HTR-8/SVneo (cell line): ENCODE results near the gene ZFYVE1.
A peak's percentile ranks its signal among the peaks of the same experiment; 100 is the strongest.
"Not testable (repeated sequence)": the region's sequence is repeated elsewhere in the genome, so short reads cannot be mapped to it uniquely, and the experiment has no call there.

Experiments
- DNase-seq: peaks from one replicate; pipeline ENCODE4 v3.0.0; 2011; ENCODE audit warnings: low spot score, mixed read lengths; ENCODE audit not compliant: insufficient read length
- FAIRE-seq: peaks from 2 replicates; lab custom pipeline; 2011; peaks lifted over from hg19 to GRCh38; lab: Jason Lieb, UNC

Gene ZFYVE1

GRCh38 chr14:73004641-73005040 lies 22.3 kb downstream of the ZFYVE1 start:
- not testable (repeated sequence) for DNase-seq, FAIRE-seq

DNA sequence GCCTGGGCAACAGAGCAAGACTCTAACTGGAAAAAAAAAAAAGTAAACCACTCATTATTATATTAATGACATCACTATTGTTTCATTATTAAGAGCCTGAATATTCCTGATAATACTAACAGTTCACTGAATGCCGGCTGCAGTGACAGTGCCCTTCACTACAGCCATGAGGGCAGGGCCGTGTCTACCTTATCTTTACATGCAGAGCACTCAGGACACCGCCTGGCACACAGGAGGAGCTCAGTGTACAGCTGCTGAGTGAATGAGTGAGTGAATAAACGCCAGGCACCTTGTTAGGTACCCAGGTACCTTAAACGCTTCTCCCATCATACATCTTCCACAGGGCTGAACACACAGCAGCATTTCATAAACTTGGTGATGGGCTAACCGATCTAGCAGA lies 23.2 kb downstream of the ZFYVE1 start:
- FAIRE-seq, result peak; percentile 62
- no peak for DNase-seq

- no peak for FAIRE-seq
- DNase-seq, result no peak
Measured at GRCh38 chr14:73000073-73000472, 26.8 kb downstream of the ZFYVE1 start.

DNA sequence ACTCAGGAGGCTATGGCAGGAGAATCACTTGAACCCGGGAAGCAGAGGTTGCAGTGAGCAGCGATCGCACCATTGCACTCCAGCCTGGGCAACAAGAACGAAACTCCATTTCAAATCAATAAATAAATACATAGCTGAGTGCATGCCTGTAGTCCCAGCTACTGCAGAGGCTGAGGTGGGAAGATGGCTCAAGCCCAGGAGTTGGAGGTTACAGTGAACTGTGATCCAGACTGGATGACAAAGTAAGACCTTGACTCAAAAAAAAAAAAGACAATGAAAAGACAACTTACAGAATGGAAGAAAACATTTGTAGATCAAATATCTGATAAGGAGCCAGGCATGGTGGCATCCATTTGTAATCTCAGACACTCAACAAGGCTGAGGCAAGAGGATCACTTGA lies 27.6 kb downstream of the ZFYVE1 start:
- DNase-seq, result no peak
- no peak for FAIRE-seq

GRCh38 chr14:72998252-72998903 lies 28.5 kb downstream of the ZFYVE1 start:
- DNase-seq (no peak), FAIRE-seq (no peak)

GRCh38 chr14:72996916-72997315 lies 30.0 kb downstream of the ZFYVE1 start:
- FAIRE-seq (peak; percentile 90), DNase-seq (no peak)

- FAIRE-seq (no peak), DNase-seq (no peak)
Measured at GRCh38 chr14:72990171-72990570, 36.7 kb downstream of the ZFYVE1 start.

- no peak for FAIRE-seq
Measured at GRCh38 chr14:72986857-72987256, 40.0 kb downstream of the ZFYVE1 start.

DNA sequence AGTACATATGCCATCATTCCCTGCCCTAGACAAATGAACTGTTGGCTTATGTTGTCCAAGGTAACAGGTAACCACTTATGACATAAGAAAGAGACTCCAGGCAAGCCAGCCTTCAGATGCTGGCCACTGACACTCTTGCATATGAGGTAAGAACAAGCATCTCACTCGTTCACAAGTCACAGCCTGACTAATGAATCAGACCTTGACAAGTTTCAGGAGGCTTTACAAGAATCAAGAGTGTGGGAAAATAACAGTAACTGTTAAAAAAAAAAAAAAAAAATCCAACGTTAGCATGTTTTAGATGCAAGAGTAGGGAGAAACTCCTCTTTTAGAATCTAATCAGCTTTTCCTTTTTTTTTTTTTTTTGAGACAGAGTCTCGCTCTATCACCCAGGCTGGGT lies 40.7 kb downstream of the ZFYVE1 start:
- FAIRE-seq (peak; percentile 58), DNase-seq (no peak)

More at GRCh38 chr14:72986857-72987256, 40.0 kb downstream of the ZFYVE1 start:
- no peak for DNase-seq

DNA sequence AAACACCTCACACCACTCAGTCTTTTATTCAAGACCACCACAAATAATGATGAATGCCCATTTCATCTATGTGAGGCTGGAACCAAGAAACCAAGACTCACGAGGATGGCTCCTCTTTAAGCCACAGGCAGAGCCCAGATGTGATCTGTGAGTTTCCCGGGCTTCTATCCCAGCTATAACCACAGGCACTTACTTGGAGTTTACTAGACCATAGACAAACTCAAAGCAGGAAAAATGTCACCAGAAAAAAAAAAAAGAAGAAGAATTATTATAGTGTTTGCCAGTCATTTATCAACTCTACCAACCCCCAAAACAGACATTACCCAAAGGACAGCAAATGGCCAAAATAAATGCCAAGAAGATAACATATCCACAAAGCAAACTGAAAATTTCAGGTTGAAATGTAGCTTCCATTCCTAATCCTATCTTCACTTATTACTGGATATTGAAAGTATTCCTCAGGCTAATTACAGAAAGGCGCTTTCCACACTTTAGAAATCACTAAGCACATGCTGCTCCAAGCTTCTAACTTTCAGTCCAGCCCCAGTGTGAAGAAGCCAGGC lies 44.7 kb downstream of the ZFYVE1 start:
- no peak for DNase-seq
- FAIRE-seq, result no peak

GRCh38 chr14:72980863-72981262 lies 46.0 kb downstream of the ZFYVE1 start:
- FAIRE-seq (no peak), DNase-seq (no peak)

DNA sequence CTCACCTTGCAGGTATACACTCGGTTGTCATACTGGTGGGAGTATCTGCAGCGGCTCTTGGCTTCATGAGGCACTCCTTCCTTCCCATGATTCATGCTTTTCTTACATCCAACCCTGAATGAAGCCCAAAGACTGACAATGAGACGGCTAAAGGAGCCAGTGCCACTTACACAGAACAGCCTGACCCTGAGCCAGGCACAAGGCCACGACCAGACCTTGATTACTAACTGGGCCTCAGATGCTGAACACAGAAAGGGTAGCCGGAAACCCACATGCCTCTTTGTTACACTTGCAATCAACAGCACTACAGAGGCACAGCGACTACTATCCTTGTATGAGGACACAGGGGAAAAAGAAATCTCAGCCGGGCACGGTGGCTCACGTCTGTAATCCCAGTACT lies 48.0 kb downstream of the ZFYVE1 start:
- FAIRE-seq, result no peak
- no peak for DNase-seq

DNA sequence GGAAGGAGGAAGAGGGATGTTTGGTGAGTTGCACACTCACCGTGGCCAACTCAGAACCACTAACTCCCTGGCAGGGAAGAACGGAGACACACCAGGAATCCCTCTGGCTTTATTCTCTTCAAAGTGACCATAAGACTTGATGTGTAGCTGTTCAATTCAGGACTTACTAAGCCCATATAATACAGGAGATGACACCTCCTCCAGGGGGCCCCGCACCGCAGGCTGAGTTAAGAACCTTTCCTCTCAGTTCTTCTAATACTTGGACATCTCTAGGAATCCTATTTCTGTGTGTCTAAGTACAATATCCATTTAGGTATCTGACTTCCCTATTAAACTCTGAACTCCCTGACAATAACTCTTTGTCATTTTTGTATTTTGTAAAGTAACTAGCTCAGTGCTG lies 51.1 kb downstream of the ZFYVE1 start:
- no peak for DNase-seq
- peak; percentile 48 for FAIRE-seq

DNA sequence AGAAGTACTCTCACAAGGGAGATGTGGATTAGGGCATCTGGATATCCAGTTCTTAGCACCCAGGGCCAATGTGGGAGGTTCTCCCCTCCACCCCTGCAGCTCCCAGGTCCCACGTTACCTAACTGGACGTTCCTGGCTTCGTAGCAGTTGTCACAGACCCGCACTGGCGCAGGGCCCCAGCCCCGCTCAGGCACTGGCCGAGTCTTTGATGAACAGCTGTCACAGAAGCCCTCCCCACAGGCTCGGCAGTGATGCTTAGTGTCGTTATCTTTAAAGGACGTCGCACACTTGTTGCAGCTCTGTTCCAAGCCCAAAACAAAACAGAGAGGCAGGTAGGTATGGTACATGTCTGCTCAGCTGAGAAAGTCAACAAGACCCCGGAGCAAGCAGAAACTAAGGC lies 52.2 kb downstream of the ZFYVE1 start:
- DNase-seq (no peak), FAIRE-seq (peak; percentile 91)

DNA sequence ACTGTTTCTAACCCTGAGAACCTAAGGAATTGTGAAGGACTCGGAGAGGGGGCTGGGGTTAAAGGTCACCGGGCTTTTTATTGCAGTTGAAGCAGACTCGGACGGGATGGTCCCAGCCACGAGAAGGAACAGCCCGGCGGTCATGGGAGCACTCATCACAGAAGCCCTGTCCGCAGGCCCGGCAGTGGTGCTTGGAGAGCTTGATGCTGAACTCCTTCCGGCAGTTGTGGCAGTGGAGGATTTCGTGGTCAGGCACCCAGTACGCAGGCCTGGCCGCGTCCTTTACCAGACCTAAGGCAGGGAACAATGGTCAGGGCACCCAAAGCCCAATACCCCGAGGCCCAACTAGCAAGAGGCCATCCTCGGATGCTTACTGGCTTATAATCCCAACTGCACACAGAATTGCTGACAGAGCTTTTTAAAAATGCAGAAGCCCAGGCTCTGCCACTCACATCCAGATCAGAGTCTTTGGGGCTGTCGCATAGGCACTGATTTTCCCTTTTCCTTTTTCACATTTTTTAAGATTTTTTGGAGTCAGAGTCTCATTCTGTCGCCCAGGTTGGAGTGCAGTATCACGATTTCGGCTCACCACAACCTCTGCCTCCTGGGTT lies 56.0 kb downstream of the ZFYVE1 start:
- peak; percentile 51 for FAIRE-seq

GRCh38 chr14:72970058-72970630 lies 56.8 kb downstream of the ZFYVE1 start:
- no peak for FAIRE-seq
- DNase-seq, result no peak

More for the DNA sequence above, 56.0 kb downstream of the ZFYVE1 start:
- DNase-seq, result no peak

- DNase-seq (no peak), FAIRE-seq (peak; percentile 60)
Measured at GRCh38 chr14:72968316-72968715, 58.6 kb downstream of the ZFYVE1 start.

DNA sequence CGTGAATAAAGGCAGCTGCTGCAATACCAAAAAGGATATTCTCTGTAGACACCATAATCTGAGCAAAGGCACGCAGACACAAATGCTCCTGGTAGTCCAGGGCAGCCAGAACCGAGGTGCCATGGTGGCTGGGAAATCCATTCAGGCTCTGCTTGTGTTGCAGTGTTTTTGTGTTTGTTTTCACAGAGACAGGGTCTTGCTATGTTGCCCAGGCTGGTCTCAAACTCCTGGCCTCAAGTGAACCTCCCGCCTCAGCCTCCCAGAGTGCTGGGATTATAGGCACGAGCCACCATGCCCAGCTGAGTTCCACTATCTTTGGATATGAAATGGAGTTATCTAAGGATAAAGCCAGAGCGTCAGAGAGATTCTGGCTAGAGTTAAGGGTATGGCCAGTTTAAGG lies 60.9 kb downstream of the ZFYVE1 start:
- DNase-seq (no peak), FAIRE-seq (no peak)

GRCh38 chr14:72965249-72965648 lies 61.7 kb downstream of the ZFYVE1 start:
- FAIRE-seq (peak; percentile 20), DNase-seq (no peak)

DNA sequence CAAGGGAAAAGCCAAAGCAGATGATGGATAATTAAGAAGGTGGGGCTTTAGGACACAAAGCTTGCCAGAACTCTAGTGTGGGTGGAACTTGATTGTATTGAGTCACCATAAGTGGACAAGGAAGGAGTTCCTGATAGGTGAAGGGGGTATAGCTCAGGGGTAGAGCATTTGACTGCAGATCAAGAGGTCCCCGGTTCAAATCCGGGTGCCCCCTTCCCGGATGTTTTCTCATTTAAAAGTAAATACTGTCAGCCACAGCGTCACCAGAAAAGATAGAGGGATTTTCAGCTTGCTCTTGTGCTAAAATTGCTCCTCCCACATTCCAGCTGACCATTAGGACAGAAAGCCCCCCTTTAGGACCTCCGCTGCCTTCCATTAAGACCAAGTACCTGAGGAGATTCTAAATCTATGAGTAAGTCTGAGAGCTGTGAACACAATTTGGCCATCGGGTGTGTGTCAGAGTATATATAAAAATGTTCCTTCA lies 64.0 kb downstream of the ZFYVE1 start:
- DNase-seq (peak; percentile 48), FAIRE-seq (no peak)

DNA sequence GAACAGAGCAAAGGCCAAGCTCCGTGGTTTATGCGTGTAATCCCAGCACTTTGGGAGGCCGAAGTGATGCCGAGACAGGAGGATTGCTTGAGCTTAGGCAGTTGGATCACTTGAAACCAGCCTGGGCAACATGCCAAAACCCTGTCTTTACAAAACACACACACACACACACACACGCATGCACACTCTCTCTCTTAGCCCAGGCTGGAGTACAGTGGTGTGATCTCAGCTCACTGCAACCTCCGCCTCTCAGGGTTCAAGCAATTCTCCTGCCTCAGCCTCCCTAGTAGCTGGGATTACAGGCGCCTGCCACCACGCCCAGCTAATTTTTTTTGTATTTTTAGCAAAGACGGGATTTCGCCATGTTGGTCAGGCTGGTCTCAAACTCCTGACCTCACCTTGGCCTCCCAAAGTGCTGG lies 64.6 kb downstream of the ZFYVE1 start:
- DNase-seq, result not testable (repeated sequence)
- peak; percentile 75 for FAIRE-seq
